IMR-90 (cell line): ENCODE measurements around the gene GRIK1. TPM values are rescaled to one million over a fixed set of nuclear protein-coding genes. Genes with fewer than 3 reads are reported as not detected.

Experiments used
- ATAC-seq: fragments of 200-7000 bp; cut with Tn5 transposase; 2 replicates; pipeline ENCODE4 v1.9.1; 2020; ENCODE audit warnings: low read depth, mild to moderate bottlenecking, moderate library complexity
- BruUV-seq: library from RNA; stranded (reverse); fragments of 400-500 nt; replicated peaks from 2 replicates; lab custom pipeline; 2021; lab: Mats Ljungman, UMichigan
- CTCF ChIA-PET: fragments of 300-600 bp; formaldehyde crosslinking; extraction: SDS; loops from one replicate; lab custom pipeline; 2021; ENCODE audit warnings: antibody characterized with exemption; lab: Yijun Ruan, JAX
- POLR2A ChIA-PET: fragments of 300-600 bp; sonication (Branson Sonifier 250); formaldehyde crosslinking; loops from one replicate; lab custom pipeline; 2022; ENCODE audit warnings: antibody characterized with exemption; ENCODE audit not compliant: unreplicated experiment; lab: Charles Lee
- DNase-seq: peaks from one replicate; pipeline ENCODE4 v3.0.0; 2013
- H2AFZ ChIP-seq: replicated peaks from 2 replicates; pipeline ENCODE3; 2013; ENCODE audit warnings: low read length, mild to moderate bottlenecking; ENCODE audit not compliant: poor library complexity
- H2AK5ac ChIP-seq: 2 replicates; pipeline ENCODE4 v1.6.1; 2013; ENCODE audit warnings: low read depth, low read length, inconsistent platforms
- H2AK9ac ChIP-seq: replicated peaks from 2 replicates; pipeline ENCODE3; 2013; ENCODE audit warnings: mild to moderate bottlenecking, low read depth, low read length, moderate library complexity; ENCODE audit not compliant: poor library complexity
- H2BK120ac ChIP-seq: 2 replicates; pipeline ENCODE4 v1.6.1; 2013; ENCODE audit warnings: low read depth, low read length, inconsistent platforms
- H2BK15ac ChIP-seq: 3 replicates; pipeline ENCODE4 v1.6.1; 2013; ENCODE audit warnings: low read depth, low read length, inconsistent platforms
- H2BK20ac ChIP-seq: 2 replicates; pipeline ENCODE4 v1.6.1; 2013; ENCODE audit warnings: low read depth, mild to moderate bottlenecking, inconsistent platforms, low read length, moderate library complexity
- H2BK5ac ChIP-seq: 2 replicates; pipeline ENCODE4 v1.6.1; 2013; ENCODE audit warnings: mild to moderate bottlenecking, low read depth, low read length, inconsistent platforms; ENCODE audit not compliant: poor library complexity, severe bottlenecking
- H3K14ac ChIP-seq: replicated peaks from 2 replicates; pipeline ENCODE4 v1.6.1; 2013; ENCODE audit warnings: low read depth, low read length, inconsistent platforms
- H3K18ac ChIP-seq: 2 replicates; pipeline ENCODE4 v1.6.1; 2013; ENCODE audit warnings: low read depth, low read length, control low read depth
- H3K23ac ChIP-seq: 2 replicates; pipeline ENCODE4 v1.6.1; 2013; ENCODE audit warnings: low read depth, low read length, inconsistent platforms
- H3K27ac ChIP-seq: 2 replicates; pipeline ENCODE4 v1.5.1; 2013; ENCODE audit warnings: mild to moderate bottlenecking, control low read depth, low read length; ENCODE audit not compliant: insufficient read depth
- H3K27me3 ChIP-seq: 2 replicates; pipeline ENCODE4 v1.6.1; 2013; ENCODE audit warnings: low read length; ENCODE audit not compliant: control insufficient read depth, insufficient read depth
- H3K36me3 ChIP-seq: 2 replicates; pipeline ENCODE4 v1.6.1; 2013; ENCODE audit warnings: low read length, mixed read lengths; ENCODE audit not compliant: control insufficient read depth, insufficient read depth
- H3K4ac ChIP-seq: 2 replicates; pipeline ENCODE4 v1.6.1; 2013; ENCODE audit warnings: low read depth, low read length, inconsistent platforms
- H3K4me1 ChIP-seq: 2 replicates; pipeline ENCODE4 v1.6.1; 2013; ENCODE audit warnings: low read length, mixed read lengths; ENCODE audit not compliant: control insufficient read depth, insufficient read depth
- H3K4me2 ChIP-seq: 2 replicates; pipeline ENCODE4 v1.6.1; 2013; ENCODE audit warnings: low read depth, mild to moderate bottlenecking, control low read depth, low read length, moderate library complexity
- H3K4me3 ChIP-seq: 2 replicates; pipeline ENCODE4 v1.5.1; 2013; ENCODE audit warnings: low read depth, mild to moderate bottlenecking, control low read depth, low read length, moderate library complexity; ENCODE audit not compliant: insufficient read depth
- H3K56ac ChIP-seq: 2 replicates; pipeline ENCODE4 v1.6.1; 2013; ENCODE audit warnings: low read length, inconsistent platforms; ENCODE audit not compliant: insufficient read depth; ENCODE audit errors: extremely low read depth
- H3K79me1 ChIP-seq, 2 experiments: 2 replicates each; pipeline ENCODE4 v1.6.1; 2013; ENCODE audit warnings: low read length in 2 of 2, inconsistent platforms in 1 of 2, low read depth in 1 of 2
- H3K9ac ChIP-seq: 2 replicates; pipeline ENCODE4 v1.6.1; 2013; ENCODE audit warnings: low read depth, low read length, control low read depth
- H3K9me1 ChIP-seq: 2 replicates; pipeline ENCODE4 v1.6.1; 2013; ENCODE audit warnings: low read length, inconsistent platforms; ENCODE audit not compliant: insufficient read depth
- H3K9me3 ChIP-seq: 2 replicates; pipeline ENCODE4 v1.6.1; 2013; ENCODE audit warnings: low read length; ENCODE audit not compliant: control insufficient read depth, insufficient read depth
- H4K20me1 ChIP-seq: 2 replicates; pipeline ENCODE4 v1.6.1; 2013; ENCODE audit warnings: low read length, inconsistent platforms; ENCODE audit not compliant: insufficient read depth
- H4K5ac ChIP-seq: 2 replicates; pipeline ENCODE4 v1.6.1; 2013; ENCODE audit warnings: mild to moderate bottlenecking, low read depth, low read length, control low read depth
- H4K8ac ChIP-seq, 2 experiments: 2 replicates each; pipeline ENCODE4 v1.6.1; 2013; ENCODE audit warnings: low read depth in 2 of 2, low read length in 2 of 2, control low read depth in 1 of 2, inconsistent platforms in 1 of 2
- H4K91ac ChIP-seq: 2 replicates; pipeline ENCODE4 v1.6.1; 2013; ENCODE audit warnings: low read depth, low read length, inconsistent platforms; ENCODE audit not compliant: insufficient read depth
- BHLHE40 ChIP-seq: fragments of 150-350 bp; IDR thresholded peaks from 2 replicates; pipeline ENCODE4 v1.6.1; 2016; ENCODE audit warnings: mild to moderate bottlenecking, low read depth, low read length
- CEBPB ChIP-seq: IDR thresholded peaks from 2 replicates; pipeline ENCODE4 v1.6.1; 2012; ENCODE audit warnings: low read depth, low read length, improper control_type of control experiment
- CHD1 ChIP-seq: IDR thresholded peaks from 2 replicates; pipeline ENCODE4 v1.6.1; 2012; ENCODE audit warnings: low read depth, low read length, improper control_type of control experiment
- ELK1 ChIP-seq: fragments of 150-350 bp; IDR thresholded peaks from 2 replicates; pipeline ENCODE4 v1.6.1; 2016; ENCODE audit warnings: low read depth, mild to moderate bottlenecking, low read length, moderate library complexity, borderline replicate concordance
- FOS ChIP-seq: fragments of 150-350 bp; IDR thresholded peaks from 2 replicates; pipeline ENCODE4 v1.6.1; 2016; ENCODE audit warnings: low read depth, low read length
- MAFK ChIP-seq: IDR thresholded peaks from 2 replicates; pipeline ENCODE4 v1.6.1; 2012; ENCODE audit warnings: low read depth, low read length, improper control_type of control experiment
- MAZ ChIP-seq: IDR thresholded peaks from 2 replicates; pipeline ENCODE4 v1.6.1; 2012; ENCODE audit warnings: low read depth, mild to moderate bottlenecking, low read length, improper control_type of control experiment, moderate library complexity, borderline replicate concordance
- MXI1 ChIP-seq: IDR thresholded peaks from 2 replicates; pipeline ENCODE4 v1.6.1; 2012; ENCODE audit warnings: low read depth, mild to moderate bottlenecking, low read length, moderate library complexity, borderline replicate concordance
- NFE2L2 ChIP-seq: fragments of 150-350 bp; IDR thresholded peaks from 2 replicates; pipeline ENCODE4 v1.6.1; 2016; ENCODE audit warnings: low read depth, mild to moderate bottlenecking, low read length
- POLR2A ChIP-seq: IDR thresholded peaks from 2 replicates; pipeline ENCODE4 v1.6.1; 2012; ENCODE audit warnings: mild to moderate bottlenecking, low read depth, low read length
- RAD21 ChIP-seq: IDR thresholded peaks from 2 replicates; pipeline ENCODE4 v1.6.1; 2012; ENCODE audit warnings: low read length, improper control_type of control experiment
- RCOR1 ChIP-seq: IDR thresholded peaks from 2 replicates; pipeline ENCODE4 v1.6.1; 2012; ENCODE audit warnings: mild to moderate bottlenecking, low read length, improper control_type of control experiment; ENCODE audit not compliant: insufficient replicate concordance
- RFX5 ChIP-seq: IDR thresholded peaks from 2 replicates; pipeline ENCODE4 v1.8.0; 2012; ENCODE audit warnings: low read depth, mild to moderate bottlenecking, low read length, moderate library complexity
- SMC3 ChIP-seq: fragments of 150-350 bp; IDR thresholded peaks from 2 replicates; pipeline ENCODE4 v1.6.1; 2016; ENCODE audit warnings: low read depth, mild to moderate bottlenecking, antibody characterized with exemption, low read length, moderate library complexity
- USF2 ChIP-seq: fragments of 150-350 bp; IDR thresholded peaks from 2 replicates; pipeline ENCODE4 v1.6.1; 2017; ENCODE audit warnings: mild to moderate bottlenecking, antibody characterized with exemption, low read length, low read depth
- WGBS, 2 experiments: methylation state at CpG; one replicate each; pipeline versions ENCODE4 v1.1.5 to v1.1.7; 2013; ENCODE audit warnings: missing lambda C conversion rate in 2 of 2; ENCODE audit not compliant: insufficient read length in 1 of 2; ENCODE audit errors: extremely low coverage in 2 of 2; 5-methylcytosine and 5-hydroxymethylcytosine counted together
- dilution Hi-C: fragments of 300-500 bp; cut with HindIII; formaldehyde crosslinking; loops from one replicate; pipeline ENCODE4 v1.14.3; 2018; ENCODE audit warnings: low sequenced_read_pairs; ENCODE audit not compliant: unreplicated experiment
- in situ Hi-C: fragments of 300-500 bp; cut with MboI; formaldehyde crosslinking; loops from 3 replicates; pipeline ENCODE4 v1.14.3; 2019; ENCODE audit warnings: low sequenced_read_pairs, inconsistent platforms, mixed read lengths
- intact Hi-C: fragments of 100-400 bp; cut with micrococcal nuclease; formaldehyde crosslinking; loops from 2 replicates; pipeline ENCODE4 v1.10.0; 2022
- polyA plus RNA-seq, 3 experiments: library from polyadenylated mRNA; depleted of rRNA; stranded (reverse); fragments of >200 nt; gene quantifications; 2 replicates each; pipeline ENCODE4 v1.2.3, GENCODE V29; 2012; ENCODE audit warnings: low replicate concordance in 1 of 3
- total RNA-seq: library from RNA; depleted of rRNA; stranded (reverse); fragments of >200 nt; gene quantifications from 2 replicates; pipeline ENCODE4 v1.2.3, GENCODE V29; 2012
- TF ChIP-seq, protein P1 (sequence below): conservative IDR thresholded peaks from 2 replicates; pipeline ENCODE4 v1.5.1; 2012; ENCODE audit warnings: mild to moderate bottlenecking, low read depth, low read length, improper control_type of control experiment

GRIK1 gene
- total and polyA plus RNA-seq, 2 of the 4 experiments (the other 2 are of a cell fraction): not detected

- H3K56ac ChIP-seq: no peak overlapping the region; the same call in 1 of the 2 replicates
- H2AK5ac ChIP-seq: no peak overlapping the region
- intact Hi-C loops: no loop called here
- no peak overlapping the region for H3K18ac ChIP-seq
- in situ Hi-C loops: no loop called here
- H2AFZ ChIP-seq: no peak overlapping the region
- H3K9ac ChIP-seq: no peak overlapping the region
- H2BK15ac ChIP-seq: no peak overlapping the region
- no peak overlapping the region for H3K4me2 ChIP-seq
- H4K8ac ChIP-seq: no peak overlapping the region
- no peak overlapping the region for H2BK20ac ChIP-seq
- no peak overlapping the region for H3K4ac ChIP-seq
- no peaks in the 10 kb centered on the region for H3K36me3 ChIP-seq
- no peak overlapping the region for H4K5ac ChIP-seq
- H2BK120ac ChIP-seq: no peak overlapping the region
- H3K4me3 ChIP-seq: no peak overlapping the region
- dilution Hi-C loops: no loop called here
- ChIA-PET POLR2A (no interaction called here), CTCF (interaction anchor here (0.6 kb wide), 1 partner anchor 696 kb away, joined by 3 read pairs; no protein-coding TSS in a partner anchor)
- TF ChIP-seq POLR2A (no peak), MAFK (no peak), MXI1 (no peak), NFE2L2 (no peak), ELK1 (no peak), USF2 (no peak), RCOR1 (no peak), MAZ (no peak), RFX5 (no peak), CHD1 (no peak), CEBPB (no peak), FOS (no peak), SMC3 (no peak), BHLHE40 (no peak), RAD21 (no peak)
- TF ChIP-seq, protein P1, sequence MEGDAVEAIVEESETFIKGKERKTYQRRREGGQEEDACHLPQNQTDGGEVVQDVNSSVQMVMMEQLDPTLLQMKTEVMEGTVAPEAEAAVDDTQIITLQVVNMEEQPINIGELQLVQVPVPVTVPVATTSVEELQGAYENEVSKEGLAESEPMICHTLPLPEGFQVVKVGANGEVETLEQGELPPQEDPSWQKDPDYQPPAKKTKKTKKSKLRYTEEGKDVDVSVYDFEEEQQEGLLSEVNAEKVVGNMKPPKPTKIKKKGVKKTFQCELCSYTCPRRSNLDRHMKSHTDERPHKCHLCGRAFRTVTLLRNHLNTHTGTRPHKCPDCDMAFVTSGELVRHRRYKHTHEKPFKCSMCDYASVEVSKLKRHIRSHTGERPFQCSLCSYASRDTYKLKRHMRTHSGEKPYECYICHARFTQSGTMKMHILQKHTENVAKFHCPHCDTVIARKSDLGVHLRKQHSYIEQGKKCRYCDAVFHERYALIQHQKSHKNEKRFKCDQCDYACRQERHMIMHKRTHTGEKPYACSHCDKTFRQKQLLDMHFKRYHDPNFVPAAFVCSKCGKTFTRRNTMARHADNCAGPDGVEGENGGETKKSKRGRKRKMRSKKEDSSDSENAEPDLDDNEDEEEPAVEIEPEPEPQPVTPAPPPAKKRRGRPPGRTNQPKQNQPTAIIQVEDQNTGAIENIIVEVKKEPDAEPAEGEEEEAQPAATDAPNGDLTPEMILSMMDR: no peak
- no peak overlapping the region for H3K14ac ChIP-seq
- no peak overlapping the region for H3K27ac ChIP-seq
- no peaks in the 10 kb centered on the region for H3K79me1 ChIP-seq
- no peaks in the 10 kb centered on the region for H4K20me1 ChIP-seq
- H3K27me3 ChIP-seq: peaks cover 3% of the 10 kb centered on the region
- no peak overlapping the region for H2AK9ac ChIP-seq
- H4K91ac ChIP-seq: no peak overlapping the region
- H2BK5ac ChIP-seq: no peak overlapping the region
- no peak overlapping the region for H3K23ac ChIP-seq
- ATAC-seq: no peak
- H3K4me1 ChIP-seq: no peaks in the 10 kb centered on the region
- no peak for DNase-seq
- no peaks in the 10 kb centered on the region for H3K9me3 ChIP-seq
- BruUV-seq: no TSS peak
- WGBS, 2 experiments: no CpG with 5 or more reads among the region's 2 CpGs
- no peaks in the 10 kb centered on the region for H3K9me1 ChIP-seq
These were observed 79.5 kb downstream of the GRIK1 start for GRCh38 chr21:29860346-29860745.
